CD1c-positive myeloid dendritic cell (primary cell): ENCODE data around the gene THRB.

ENCODE experiments used
- DNase-seq: peaks from one replicate; pipeline ENCODE4 v3.0.0-alpha.2; 2016; ENCODE audit errors: extremely low spot score

The THRB gene

GRCh38 chr3:24310887-24311286 lies 183.8 kb downstream of the THRB start:
- DNase-seq: no peak

- DNase-seq: no peak
These were observed 188.1 kb downstream of the THRB start for GRCh38 chr3:24306518-24306917.

DNA sequence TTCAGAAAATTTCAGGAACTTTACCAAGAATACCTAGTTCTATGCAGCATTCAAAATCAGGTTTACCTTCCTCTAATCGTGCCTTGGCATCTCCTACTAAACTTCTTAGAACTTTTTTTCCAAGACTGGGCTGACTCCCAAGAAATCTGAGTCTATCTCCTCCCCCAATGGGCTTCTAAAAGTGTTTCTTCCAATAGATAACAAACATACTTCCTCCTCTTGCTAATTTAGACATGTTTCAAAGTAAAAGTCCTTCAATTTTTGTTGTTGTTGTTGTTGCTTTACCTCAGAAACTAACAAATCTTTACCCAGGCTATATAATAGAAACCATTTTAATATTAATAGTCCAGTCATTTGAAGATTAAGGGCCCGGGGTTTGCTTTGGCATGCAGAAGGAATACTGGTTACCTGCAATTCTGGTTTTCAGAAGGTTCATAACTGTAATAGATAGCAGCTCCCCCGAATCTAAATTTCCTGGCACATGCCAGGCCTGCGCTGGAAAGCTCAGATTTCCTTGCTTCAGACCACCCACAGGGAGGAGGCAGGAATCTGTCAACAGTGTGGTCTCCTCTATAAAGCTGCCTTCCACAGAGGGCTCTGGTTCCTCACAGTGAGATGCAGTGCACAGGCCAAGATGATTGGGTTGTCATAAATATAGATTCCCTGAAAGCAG lies 188.7 kb downstream of the THRB start:
- no peak for DNase-seq

- no peak for DNase-seq
These were observed 191.4 kb downstream of the THRB start for GRCh38 chr3:24303057-24303754.

DNA sequence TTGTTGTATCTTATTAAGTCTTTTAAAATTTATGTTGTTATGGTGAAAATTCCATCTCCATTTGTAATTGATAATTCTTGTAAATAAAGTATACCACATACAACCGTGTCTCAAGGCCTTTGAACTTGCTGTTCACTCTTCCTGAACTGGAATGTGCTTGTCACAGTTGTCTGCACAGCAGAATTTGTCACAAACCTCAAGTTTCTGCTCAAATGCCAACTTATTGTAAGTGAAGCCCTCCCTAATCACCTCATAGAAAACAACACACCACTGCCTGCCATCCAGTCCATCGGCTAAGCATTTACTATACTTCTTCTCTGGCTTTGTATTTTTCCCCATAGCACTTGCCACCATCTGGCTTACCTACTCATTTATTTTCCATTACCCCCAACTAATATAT lies 192.3 kb downstream of the THRB start:
- no peak for DNase-seq

DNA sequence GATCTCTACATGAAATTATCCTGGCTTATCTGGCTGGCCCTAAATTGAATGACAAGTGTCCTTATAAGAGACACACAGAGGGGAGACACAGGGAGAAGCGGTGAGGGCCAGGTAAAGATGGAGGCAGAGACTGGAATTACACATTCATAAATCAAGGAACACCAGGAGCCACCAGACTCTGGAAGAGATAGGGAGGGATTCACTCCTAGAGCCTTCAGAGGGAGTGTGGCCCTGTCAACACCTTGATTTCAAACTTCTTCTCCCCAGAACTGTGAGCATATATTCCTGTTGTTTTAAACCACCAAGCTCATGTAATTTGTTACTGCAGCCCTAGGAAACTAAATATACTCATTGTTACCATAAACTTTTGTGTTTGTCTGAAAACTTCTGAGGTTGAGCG lies 193.7 kb downstream of the THRB start:
- DNase-seq: no peak

DNA sequence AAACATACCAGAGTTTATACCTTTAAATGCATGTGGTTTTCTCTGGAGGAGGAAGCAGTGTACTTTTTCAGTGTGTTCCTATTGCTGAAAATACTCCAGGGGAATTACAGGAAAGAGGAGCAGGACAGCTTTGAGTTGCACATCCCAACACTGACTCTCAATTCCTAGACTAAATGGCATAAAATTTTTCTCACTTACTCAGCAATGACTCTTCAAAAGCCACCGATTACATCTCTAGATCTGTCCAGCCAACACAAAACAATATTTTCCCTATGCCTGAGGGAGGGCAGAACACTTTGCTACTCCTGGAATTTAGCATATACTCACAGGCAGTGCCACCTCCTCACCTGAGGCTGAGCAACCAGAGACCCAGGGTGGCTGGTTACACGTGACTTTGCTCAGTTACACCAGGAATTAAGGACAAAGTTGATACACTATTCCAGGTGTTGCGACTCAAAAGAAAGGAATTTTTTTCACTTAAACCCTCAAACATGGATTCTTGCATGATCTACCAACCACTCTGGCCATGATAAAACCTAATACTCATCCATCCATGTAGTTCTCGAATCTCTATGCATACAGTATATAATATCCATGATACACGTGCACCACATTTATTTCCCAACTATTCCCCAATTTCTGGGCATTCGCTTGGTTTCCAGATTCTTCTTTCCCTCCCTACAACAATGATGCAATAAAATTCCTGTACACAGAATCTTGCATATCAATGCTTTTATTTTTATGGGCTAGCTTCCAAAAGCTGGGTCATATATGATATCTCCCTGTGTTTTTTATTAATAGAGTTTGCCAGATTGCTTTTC lies 194.6 kb downstream of the THRB start:
- DNase-seq: no peak

DNA sequence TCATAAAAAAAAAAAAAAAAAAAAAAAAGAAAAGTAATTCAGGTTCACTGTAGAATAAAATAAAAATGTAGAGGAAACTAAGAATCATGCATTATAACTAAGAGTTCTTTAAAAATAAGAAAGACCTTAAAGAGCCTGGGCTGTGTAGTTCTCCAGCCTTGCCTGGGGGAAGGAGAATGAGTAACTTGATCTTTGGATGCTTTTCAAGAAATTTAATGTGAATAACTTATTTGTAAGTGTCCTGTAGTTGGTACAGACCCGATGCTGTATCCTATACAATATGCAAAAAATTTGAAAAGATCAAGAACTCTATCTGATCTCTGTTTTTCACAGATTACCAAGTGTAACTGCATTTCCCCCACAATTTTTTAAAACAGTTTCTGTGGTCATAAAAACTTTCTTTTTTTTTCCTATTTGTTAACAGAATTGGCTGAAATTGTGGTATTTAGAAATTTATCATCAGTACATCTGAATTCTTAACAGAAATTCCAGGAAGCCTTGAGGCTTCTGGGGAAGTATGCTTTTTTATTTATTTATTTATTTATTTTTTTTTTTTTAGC lies 195.3 kb downstream of the THRB start:
- DNase-seq: no peak

- DNase-seq: no peak
These were observed 198.0 kb downstream of the THRB start for GRCh38 chr3:24296441-24297205.

- no peak for DNase-seq
These were observed 200.5 kb downstream of the THRB start for GRCh38 chr3:24294150-24294549.

DNA sequence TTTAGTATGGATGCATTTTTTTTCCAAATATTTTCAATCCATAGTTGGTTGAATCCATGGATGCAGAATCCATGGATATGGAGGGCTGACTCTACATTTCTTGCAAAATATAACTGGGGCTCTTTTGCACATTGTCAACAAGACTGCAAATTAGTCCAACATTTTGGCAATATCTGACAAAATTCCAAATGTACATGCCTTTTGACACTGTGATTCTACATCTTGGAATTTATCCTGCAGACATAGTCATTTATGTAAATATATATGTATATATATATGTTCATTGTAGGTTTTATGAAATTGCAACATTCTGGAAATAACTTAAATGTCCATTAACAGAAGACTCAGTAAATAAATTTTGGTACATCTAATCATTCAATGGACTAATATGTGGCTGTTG lies 203.0 kb downstream of the THRB start:
- DNase-seq: no peak

DNA sequence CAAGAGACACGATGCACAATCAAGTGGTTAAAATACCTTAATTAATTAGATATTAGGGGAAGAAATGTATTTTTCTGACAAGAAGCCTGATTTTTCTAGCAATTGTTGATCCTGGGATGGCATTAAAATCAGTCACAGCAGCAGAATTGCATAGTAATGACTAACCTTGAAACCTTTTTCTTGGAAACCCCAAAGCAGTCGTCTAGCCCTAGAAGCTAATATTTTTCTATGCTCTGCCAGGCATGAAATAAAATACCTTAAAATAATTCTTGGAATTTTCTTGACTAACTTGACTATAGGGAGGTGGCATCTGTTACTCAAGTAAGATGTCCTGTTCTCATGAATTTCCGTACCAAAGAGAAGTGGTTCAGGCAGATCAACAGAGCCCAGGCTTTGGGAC lies 204.1 kb downstream of the THRB start:
- no peak for DNase-seq

DNA sequence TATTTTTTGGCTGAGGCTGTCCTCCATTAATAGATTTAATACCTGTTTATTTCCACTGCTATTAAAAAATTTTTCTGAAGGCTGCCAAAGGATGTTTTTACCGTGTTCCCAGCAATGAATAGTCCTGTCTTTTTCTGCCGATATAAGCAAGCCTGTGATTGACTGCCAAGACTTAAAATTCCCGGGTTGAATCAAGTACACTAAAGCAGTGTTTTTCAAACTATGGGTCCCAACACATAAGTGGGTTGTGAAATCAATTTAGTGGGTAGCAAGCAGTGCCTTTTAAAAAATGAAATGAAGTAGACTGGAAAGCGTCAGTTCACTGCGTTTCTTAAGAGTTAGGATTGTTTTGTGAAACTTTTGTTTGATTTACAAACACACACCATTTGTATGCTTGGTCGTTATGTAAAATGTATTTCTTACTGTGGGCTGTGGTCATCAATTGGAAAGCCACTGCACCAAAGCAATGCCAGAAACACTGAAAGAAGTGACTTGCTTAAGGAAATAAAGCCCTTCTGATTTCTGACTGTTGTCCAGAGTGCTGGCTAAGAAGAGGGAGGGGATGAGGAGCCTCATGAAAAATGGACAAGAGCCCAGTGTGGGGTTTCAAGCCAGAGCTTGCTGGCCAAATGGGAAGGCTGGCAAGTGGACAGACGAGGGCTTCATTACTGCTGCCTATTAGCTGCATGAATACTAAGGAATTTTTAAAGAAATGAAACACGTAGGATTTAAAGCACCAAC lies 206.0 kb downstream of the THRB start:
- DNase-seq: no peak

DNA sequence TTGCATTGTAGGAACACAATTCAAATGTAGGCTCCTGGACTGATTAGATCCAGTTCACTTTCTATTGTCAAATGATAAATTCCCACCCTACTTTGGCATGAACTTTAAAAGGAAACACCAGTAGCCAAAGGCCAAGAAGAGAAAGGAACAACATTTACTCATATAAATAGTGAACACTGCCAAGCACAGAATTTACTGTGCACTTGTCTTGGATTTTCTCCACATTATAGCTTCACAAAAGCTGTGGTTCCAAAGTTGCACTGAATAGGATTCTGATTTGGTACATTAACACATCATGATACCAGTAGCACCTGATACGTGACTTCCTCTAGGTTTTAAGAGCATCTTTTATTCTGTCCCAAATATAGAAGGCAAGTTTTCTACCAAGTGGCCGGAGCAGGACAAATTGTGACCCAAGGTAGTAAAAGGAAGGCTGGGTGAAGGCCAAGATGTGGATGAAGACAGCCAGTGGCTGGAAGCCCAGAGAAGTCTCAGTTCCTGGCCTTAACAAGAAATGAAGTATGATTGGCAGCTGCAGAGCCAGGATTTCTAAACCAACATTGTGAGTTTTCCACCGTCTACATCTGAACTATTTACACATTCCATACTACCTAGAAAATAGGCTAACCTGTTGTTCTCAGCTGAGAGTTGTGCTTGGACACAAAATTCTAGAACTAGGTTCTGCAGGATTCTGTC lies 206.7 kb downstream of the THRB start:
- no peak for DNase-seq

- DNase-seq: no peak
These were observed 208.2 kb downstream of the THRB start for GRCh38 chr3:24286405-24286804.

GRCh38 chr3:24278543-24278942 lies 216.1 kb downstream of the THRB start:
- DNase-seq: no peak

DNA sequence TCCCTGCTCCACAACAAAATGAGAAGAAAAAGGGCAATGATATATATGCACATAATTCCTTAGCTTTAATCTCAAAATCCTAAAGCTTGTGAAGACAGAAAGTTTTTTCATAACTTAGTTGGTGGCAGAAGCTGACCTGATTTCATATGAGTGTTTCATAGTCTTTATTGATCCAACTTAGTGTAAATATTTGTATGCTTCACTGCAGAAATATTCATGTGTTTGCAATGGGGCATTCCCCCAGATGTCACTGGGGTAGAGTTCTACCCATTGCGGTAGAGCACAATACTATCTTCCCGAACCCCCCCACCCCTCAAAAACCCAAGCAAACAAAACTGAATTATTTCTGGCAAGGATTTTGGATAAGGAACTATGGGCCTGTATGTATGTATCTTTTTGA lies 221.2 kb downstream of the THRB start:
- no peak for DNase-seq

DNA sequence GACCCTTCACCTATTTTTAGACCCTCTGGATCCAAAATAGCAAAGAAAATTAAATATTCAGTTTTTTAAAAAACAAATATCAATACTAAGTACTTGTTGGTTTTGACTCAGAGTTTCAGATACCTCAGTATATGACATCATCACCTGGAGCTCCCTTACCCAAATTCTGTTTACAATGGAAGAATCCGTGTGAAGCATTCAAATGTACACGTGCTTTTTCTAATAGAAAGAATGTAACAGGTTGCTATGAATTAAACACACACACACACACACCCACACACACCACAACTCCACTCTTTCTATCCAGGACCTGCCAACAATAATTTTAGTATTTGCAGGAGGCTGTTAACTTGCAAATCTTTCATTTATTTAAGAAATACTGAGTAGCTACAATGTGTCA lies 221.8 kb downstream of the THRB start:
- no peak for DNase-seq

DNA sequence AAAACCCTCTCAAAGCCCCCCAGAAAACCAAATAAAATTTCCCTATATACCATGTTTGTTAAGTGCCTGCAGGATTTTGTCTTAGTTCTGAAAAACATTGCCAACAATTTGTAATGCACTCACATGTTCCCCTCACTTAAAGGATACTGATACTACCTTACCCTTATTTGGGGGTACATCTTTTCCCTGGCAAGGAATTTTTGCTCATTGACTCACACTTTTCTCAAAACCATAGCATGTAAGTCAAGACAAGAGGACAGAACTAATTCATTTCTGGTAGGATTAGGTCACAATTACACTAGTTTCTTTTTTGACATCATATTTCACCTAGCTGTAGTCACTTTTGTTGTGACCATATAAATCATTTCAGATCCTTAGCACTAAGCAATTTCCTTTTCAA lies 222.2 kb downstream of the THRB start:
- no peak for DNase-seq

GRCh38 chr3:24271228-24271627 lies 223.4 kb downstream of the THRB start:
- DNase-seq: no peak
